ENCODE data around the gene GRIFIN. TPM values are rescaled to one million over a fixed set of nuclear protein-coding genes. Genes with fewer than 3 reads are reported as not detected.

The GRIFIN gene
- total and polyA plus RNA-seq, 2 donors (not counting 1 experiment from before 2014, with no cell fraction given): not detected

DNA sequence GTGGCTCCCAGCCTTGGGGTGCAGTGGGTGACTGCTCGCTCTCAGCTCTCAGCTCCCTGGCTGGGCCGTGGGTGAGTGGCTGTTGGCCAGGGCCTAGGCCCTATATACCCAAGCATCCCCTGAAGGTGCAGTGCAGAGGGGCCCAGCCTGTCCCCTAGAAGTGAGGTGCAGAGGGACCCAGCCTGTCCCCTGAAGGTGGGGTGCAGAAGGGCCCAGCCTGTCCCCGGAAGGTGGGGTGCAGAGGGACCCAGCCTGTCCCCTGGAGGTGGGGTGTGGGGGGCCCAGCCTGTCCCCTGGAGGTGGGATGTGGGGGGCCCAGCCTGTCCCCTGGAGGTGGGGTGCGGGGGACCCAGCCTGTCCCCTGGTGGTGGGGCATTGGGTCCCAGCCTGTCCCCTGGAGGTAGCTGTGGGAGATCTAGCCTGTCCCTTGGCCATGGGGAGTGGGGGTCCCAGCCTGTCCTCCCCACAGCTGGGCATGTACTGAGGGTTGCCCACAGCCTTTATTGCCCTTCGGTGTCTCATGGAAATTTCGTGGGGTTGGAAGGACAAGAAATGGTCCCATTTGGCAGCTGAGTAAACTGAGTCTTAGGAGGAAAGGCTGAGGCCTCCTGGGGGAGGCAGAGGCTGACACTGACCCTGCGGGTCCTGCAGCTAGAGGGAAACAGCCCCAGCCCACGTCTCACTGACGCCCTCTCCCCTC is 25.9 kb upstream of the GRIFIN start:
- H3K4me3 Mint-ChIP-seq: no peak overlapping the region
- Histone ChIP-seq H3K4me1 (ENCODE audit: control insufficient read depth in 2 of 2, insufficient read depth in 2 of 2, low read length in 2 of 2) (peaks cover 9 to 11% of the 10 kb centered on the region in 2 donors), H3K36me3 (replicated peaks in 1 of 2; ENCODE audit: control extremely low read depth in 1 of 2, control insufficient read depth in 1 of 2, extremely low read depth in 1 of 2, insufficient read depth in 2 of 2, low read length in 1 of 2) (no peaks in the 10 kb centered on the region), H3K9ac (ENCODE audit: low read length) (no peak overlapping the region), H4K20me1 (ENCODE audit: control insufficient read depth, insufficient read depth, low read length, poor library complexity, severe bottlenecking) (no peaks in the 10 kb centered on the region), H3K4me3 (ENCODE audit: control extremely low read depth in 1 of 5, extremely low read depth in 1 of 5, insufficient read depth in 1 of 5, low read depth in 2 of 5, low read length in 4 of 5) (no peak overlapping the region), H3K9me3 (ENCODE audit: control extremely low read depth in 1 of 3, control insufficient read depth in 2 of 3, insufficient read depth in 1 of 3, low read length in 2 of 3) (peaks cover 0 to under 1% (median 0%) of the 10 kb centered on the region in 3 donors), H3K4me2 (replicated peaks; ENCODE audit: low read depth, low read length, poor library complexity, severe bottlenecking) (no peak overlapping the region), H3K27me3 (replicated peaks in 1 of 4; ENCODE audit: control extremely low read depth in 1 of 4, control insufficient read depth in 3 of 4, insufficient read depth in 4 of 4, low read length in 3 of 4) (peaks cover 0 to 16% (median 8%) of the 10 kb centered on the region in 4 experiments), H3K79me2 (ENCODE audit: control insufficient read depth, insufficient read depth, low read length) (no peaks in the 10 kb centered on the region), H2AFZ (ENCODE audit: insufficient read depth, low read depth, low read length, poor library complexity, severe bottlenecking) (no peak overlapping the region), H3K27ac (ENCODE audit: low read length in 2 of 2) (no peak overlapping the region)
- WGBS (ENCODE audit: insufficient coverage): 90% methylated on average over 9 of the region's 9 CpGs
- ChIA-PET CTCF (interaction anchor here (1.0 kb wide), 1 partner anchor 50 kb away, joined by 4 read pairs; no protein-coding TSS in a partner anchor), POLR2A (interaction anchor here (0.6 to 1.7 kb wide), 3 partner anchors 9 to 26 kb away, joined by 5 to 7 read pairs (median 7); no protein-coding TSS in a partner anchor)
- intact Hi-C loops (cut with micrococcal nuclease): no loop called here
- TF ChIP-seq, protein P1, sequence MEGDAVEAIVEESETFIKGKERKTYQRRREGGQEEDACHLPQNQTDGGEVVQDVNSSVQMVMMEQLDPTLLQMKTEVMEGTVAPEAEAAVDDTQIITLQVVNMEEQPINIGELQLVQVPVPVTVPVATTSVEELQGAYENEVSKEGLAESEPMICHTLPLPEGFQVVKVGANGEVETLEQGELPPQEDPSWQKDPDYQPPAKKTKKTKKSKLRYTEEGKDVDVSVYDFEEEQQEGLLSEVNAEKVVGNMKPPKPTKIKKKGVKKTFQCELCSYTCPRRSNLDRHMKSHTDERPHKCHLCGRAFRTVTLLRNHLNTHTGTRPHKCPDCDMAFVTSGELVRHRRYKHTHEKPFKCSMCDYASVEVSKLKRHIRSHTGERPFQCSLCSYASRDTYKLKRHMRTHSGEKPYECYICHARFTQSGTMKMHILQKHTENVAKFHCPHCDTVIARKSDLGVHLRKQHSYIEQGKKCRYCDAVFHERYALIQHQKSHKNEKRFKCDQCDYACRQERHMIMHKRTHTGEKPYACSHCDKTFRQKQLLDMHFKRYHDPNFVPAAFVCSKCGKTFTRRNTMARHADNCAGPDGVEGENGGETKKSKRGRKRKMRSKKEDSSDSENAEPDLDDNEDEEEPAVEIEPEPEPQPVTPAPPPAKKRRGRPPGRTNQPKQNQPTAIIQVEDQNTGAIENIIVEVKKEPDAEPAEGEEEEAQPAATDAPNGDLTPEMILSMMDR (IDR thresholded peaks at IDR 0.05): no peak
- no peak for TF ChIP-seq EZH2 (IDR thresholded peaks at IDR 0.05; ENCODE audit: borderline replicate concordance, insufficient read depth, low read depth, low read length, poor library complexity, severe bottlenecking)
- no peaks in the 10 kb centered on the region for H3K9me3 Mint-ChIP-seq (ENCODE audit: insufficient read depth)
- ATAC-seq (ENCODE audit: low read depth) (no peak), DNase-seq (no peak)
- H3K27me3 Mint-ChIP-seq: peaks cover 5% of the 10 kb centered on the region
- H3K4me1 Mint-ChIP-seq: peaks cover 13% of the 10 kb centered on the region
- H3K27ac Mint-ChIP-seq: no peak overlapping the region

DNA sequence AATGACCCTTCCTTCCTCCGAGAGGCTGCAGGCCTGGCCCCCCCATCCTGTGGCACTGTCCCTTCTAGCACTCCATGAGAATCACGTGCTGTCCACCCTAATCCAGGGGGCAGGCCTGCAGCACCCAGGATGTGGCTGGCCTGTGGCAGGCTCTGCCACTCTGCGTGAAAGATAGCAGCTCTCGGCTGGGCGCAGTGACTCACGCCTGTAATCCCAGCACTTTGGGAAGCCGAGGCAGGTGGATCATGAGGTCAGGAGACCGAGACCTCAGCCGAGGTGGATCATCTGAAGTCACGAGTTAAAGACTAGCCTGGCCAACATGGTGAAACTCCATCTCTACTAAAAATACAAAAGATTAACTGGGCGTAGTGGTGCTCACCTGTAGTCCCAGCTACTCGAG is 24.5 kb upstream of the GRIFIN start:
- H3K9ac ChIP-seq (ENCODE audit: low read length): no peak overlapping the region
- POLR2A ChIA-PET: interaction anchor here (0.7 kb wide), 1 partner anchor 28 kb away, joined by 4 read pairs; no protein-coding TSS in a partner anchor
- no peak overlapping the region for H3K27ac ChIP-seq (ENCODE audit: low read length in 2 of 2)
- no peak overlapping the region for H3K4me2 ChIP-seq (replicated peaks; ENCODE audit: low read depth, low read length, poor library complexity, severe bottlenecking)
- no peak overlapping the region for H2AFZ ChIP-seq (ENCODE audit: insufficient read depth, low read depth, low read length, poor library complexity, severe bottlenecking)
- intact Hi-C loops (cut with micrococcal nuclease): no loop called here
- Mint-ChIP-seq H3K27me3 (peaks cover 13% of the 10 kb centered on the region), H3K9me3 (ENCODE audit: insufficient read depth) (no peaks in the 10 kb centered on the region), H3K27ac (no peak overlapping the region), H3K4me1 (peaks cover 9% of the 10 kb centered on the region), H3K4me3 (no peak overlapping the region)
- DNase-seq (no peak), ATAC-seq (ENCODE audit: low read depth) (no peak)
- CTCF ChIA-PET: interaction anchor here (1.1 kb wide), 2 partner anchors 10 to 218 kb away, joined by 3 to 5 read pairs; no protein-coding TSS in a partner anchor
- no peak for TF ChIP-seq EZH2 (IDR thresholded peaks at IDR 0.05; ENCODE audit: borderline replicate concordance, insufficient read depth, low read depth, low read length, poor library complexity, severe bottlenecking)
- TF ChIP-seq, protein P1 (IDR thresholded peaks at IDR 0.05): no peak
- peaks cover 9 to 11% of the 10 kb centered on the region in 2 donors for H3K4me1 ChIP-seq (ENCODE audit: control insufficient read depth in 2 of 2, insufficient read depth in 2 of 2, low read length in 2 of 2)
- no peaks in the 10 kb centered on the region for H3K79me2 ChIP-seq (ENCODE audit: control insufficient read depth, insufficient read depth, low read length)
- H3K9me3 ChIP-seq (ENCODE audit: control extremely low read depth in 1 of 3, control insufficient read depth in 2 of 3, insufficient read depth in 1 of 3, low read length in 2 of 3): peaks cover 0 to 10% (median 0%) of the 10 kb centered on the region in 3 donors
- 97% methylated on average over 10 of the region's 12 CpGs for WGBS (ENCODE audit: insufficient coverage)
- peaks cover 0 to 23% (median 10%) of the 10 kb centered on the region in 4 experiments for H3K27me3 ChIP-seq (replicated peaks in 1 of 4; ENCODE audit: control extremely low read depth in 1 of 4, control insufficient read depth in 3 of 4, insufficient read depth in 4 of 4, low read length in 3 of 4)
- H4K20me1 ChIP-seq (ENCODE audit: control insufficient read depth, insufficient read depth, low read length, poor library complexity, severe bottlenecking): no peaks in the 10 kb centered on the region
- no peak overlapping the region for H3K4me3 ChIP-seq (ENCODE audit: control extremely low read depth in 1 of 5, extremely low read depth in 1 of 5, insufficient read depth in 1 of 5, low read depth in 2 of 5, low read length in 4 of 5)
- no peaks in the 10 kb centered on the region for H3K36me3 ChIP-seq (replicated peaks in 1 of 2; ENCODE audit: control extremely low read depth in 1 of 2, control insufficient read depth in 1 of 2, extremely low read depth in 1 of 2, insufficient read depth in 2 of 2, low read length in 1 of 2)
